AG04450 (cell line): ENCODE measurements around the gene NPAS3. TPM values are rescaled to one million over a fixed set of nuclear protein-coding genes. Genes with fewer than 3 reads are reported as not detected.

Experiments used
- CTCF ChIA-PET: fragments of 300-600, 350-600 bp; formaldehyde crosslinking; extraction: SDS; loops from one replicate; lab custom pipeline; 2022; ENCODE audit warnings: antibody characterized with exemption, inconsistent platforms; lab: Charles Lee
- POLR2A ChIA-PET: fragments of 350-600 bp; formaldehyde crosslinking; extraction: SDS; loops from one replicate; lab custom pipeline; 2021; ENCODE audit warnings: antibody characterized with exemption, inconsistent platforms; lab: Yijun Ruan, JAX
- DNase-seq: peaks from one replicate; pipeline ENCODE4 v3.0.0-alpha.2; 2011; ENCODE audit warnings: low read depth, low spot score
- H3K27ac ChIP-seq: one replicate; pipeline ENCODE4 v1.5.1; 2012; ENCODE audit warnings: low read depth, low read length, control low read depth
- H3K27me3 ChIP-seq: one replicate; pipeline ENCODE4 v1.6.0; 2012; ENCODE audit warnings: low read length; ENCODE audit not compliant: control insufficient read depth, insufficient read depth
- H3K4me3 ChIP-seq: 2 replicates; pipeline ENCODE4 v1.5.1; 2011; ENCODE audit warnings: mild to moderate bottlenecking, low read depth, low read length, control low read depth
- H3K9me3 ChIP-seq: 2 replicates; pipeline ENCODE4 v1.5.1; 2012; ENCODE audit warnings: low read length; ENCODE audit not compliant: control insufficient read depth, insufficient read depth
- polyA plus RNA-seq: library from polyadenylated mRNA; depleted of rRNA; stranded (reverse); fragments of >200 nt; gene quantifications from 2 replicates; pipeline ENCODE4 v1.2.3, GENCODE V29; 2011
- TF ChIP-seq, protein P1 (sequence below): IDR thresholded peaks from 2 replicates; pipeline ENCODE4 v1.5.1; 2011; ENCODE audit warnings: low read depth, low read length, control low read depth, inconsistent platforms

The NPAS3 gene
- polyA plus RNA-seq, 1 experiment = not detected

DNA sequence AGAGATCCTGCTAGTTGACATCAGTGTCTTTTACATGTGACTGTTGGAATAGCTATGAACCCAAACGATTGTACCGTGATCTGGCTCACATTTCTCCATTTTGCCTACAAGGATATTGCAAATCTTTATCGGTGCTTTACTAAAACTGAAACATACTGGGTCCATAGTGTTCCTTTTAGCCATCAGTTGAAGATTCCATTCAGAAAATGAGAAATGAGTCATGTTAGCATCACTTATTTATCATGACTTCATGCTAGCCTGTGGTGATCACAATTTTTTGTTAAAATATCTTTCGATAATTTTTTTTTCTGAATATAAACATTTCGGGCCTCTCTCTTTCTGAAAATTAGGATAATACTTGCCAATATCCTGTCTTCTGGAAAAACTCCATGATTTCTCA lies 801.9 kb downstream of the NPAS3 start:
- ChIA-PET CTCF (no interaction called here), POLR2A (no interaction called here)
- TF ChIP-seq, protein P1, sequence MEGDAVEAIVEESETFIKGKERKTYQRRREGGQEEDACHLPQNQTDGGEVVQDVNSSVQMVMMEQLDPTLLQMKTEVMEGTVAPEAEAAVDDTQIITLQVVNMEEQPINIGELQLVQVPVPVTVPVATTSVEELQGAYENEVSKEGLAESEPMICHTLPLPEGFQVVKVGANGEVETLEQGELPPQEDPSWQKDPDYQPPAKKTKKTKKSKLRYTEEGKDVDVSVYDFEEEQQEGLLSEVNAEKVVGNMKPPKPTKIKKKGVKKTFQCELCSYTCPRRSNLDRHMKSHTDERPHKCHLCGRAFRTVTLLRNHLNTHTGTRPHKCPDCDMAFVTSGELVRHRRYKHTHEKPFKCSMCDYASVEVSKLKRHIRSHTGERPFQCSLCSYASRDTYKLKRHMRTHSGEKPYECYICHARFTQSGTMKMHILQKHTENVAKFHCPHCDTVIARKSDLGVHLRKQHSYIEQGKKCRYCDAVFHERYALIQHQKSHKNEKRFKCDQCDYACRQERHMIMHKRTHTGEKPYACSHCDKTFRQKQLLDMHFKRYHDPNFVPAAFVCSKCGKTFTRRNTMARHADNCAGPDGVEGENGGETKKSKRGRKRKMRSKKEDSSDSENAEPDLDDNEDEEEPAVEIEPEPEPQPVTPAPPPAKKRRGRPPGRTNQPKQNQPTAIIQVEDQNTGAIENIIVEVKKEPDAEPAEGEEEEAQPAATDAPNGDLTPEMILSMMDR = no peak
- H3K4me3 ChIP-seq = no peak overlapping the region
- no peak overlapping the region for H3K27ac ChIP-seq
- H3K27me3 ChIP-seq = no peaks in the 10 kb centered on the region
- H3K9me3 ChIP-seq = no peaks in the 10 kb centered on the region
- no peak for DNase-seq

DNA sequence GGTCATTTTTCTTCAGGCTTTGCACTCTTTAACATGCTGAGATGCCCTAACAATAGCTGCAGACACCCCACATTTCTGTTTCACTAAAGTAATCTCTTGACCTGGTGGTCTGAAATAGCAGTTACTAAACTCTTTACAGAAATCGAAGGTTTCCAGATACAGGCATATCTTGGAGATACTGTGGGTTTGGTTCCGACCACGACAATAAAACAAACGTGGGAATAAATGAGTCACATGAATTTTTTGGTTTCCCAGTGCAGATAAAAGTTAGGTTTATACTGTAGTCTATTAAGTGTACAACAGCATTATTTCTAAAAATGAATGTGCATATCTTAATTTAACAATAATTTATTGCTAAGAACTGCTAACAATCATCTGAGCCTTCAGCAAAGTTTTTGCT lies 803.5 kb downstream of the NPAS3 start:
- Histone ChIP-seq H3K27ac (no peak overlapping the region), H3K4me3 (no peak overlapping the region), H3K27me3 (no peaks in the 10 kb centered on the region), H3K9me3 (no peaks in the 10 kb centered on the region)
- TF ChIP-seq, protein P1 = no peak
- no peak for DNase-seq
- ChIA-PET POLR2A (no interaction called here), CTCF (no interaction called here)

DNA sequence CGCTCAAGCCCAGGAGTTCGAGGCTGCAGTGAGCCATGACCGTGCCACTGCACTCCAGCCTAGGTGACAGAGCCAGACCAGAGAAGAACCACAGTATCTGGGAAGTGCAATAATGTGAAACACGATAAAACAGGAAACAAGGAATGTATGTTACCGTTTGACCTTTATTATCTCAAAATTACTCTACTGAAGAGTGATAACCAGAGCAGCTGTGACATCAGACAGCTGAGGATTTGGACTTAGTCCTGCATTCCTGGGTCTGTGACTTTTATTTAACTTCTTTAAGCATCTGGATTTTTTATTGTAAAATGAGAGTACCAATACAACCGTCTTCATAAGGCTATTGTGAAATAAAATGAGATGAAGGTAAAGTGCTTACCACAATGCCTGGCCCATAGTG lies 806.5 kb downstream of the NPAS3 start:
- Histone ChIP-seq H3K4me3 (no peak overlapping the region), H3K27me3 (no peaks in the 10 kb centered on the region), H3K9me3 (no peaks in the 10 kb centered on the region), H3K27ac (no peak overlapping the region)
- TF ChIP-seq, protein P1 = no peak
- POLR2A ChIA-PET = no interaction called here
- no peak for DNase-seq
- CTCF ChIA-PET = no interaction called here

DNA sequence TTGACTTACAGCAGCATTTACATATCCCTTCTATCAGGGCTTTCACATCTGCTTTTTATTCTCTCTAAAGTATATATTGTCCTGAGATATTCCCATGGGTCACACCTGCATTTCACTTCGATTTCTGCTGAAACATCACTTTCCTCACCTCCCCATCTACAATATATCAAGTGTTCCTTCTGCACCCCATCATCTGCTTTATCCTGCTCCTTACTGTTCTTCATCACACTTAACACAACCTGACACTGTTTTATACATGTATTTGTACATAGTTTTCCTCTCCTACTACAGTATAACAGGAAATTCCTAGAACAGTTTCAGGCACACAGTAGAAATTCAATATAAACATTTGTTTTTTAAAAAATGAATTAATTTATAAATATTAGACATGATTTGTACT lies 809.1 kb downstream of the NPAS3 start:
- Histone ChIP-seq H3K4me3 (no peak overlapping the region), H3K27me3 (no peaks in the 10 kb centered on the region), H3K27ac (no peak overlapping the region), H3K9me3 (no peaks in the 10 kb centered on the region)
- ChIA-PET CTCF (no interaction called here), POLR2A (no interaction called here)
- TF ChIP-seq, protein P1 = no peak
- DNase-seq = no peak

DNA sequence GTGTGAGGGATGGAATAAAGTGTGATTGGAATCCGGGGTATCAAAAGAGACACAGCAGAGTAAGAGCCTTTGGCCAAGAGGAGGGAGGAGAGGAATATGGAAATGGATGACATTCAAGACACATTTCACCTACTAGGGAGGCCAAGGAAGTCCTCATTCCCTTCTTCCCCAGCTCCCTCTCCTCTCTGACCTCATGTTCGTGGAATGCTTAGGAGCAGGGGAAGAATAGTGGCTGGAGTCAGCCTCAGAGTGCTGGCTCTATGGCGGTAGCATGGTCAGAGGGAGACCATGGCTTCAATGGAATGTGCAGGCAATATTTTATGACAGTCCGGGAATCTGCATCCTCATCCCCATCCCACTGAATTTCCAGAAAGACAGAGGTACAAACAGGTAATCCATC lies 815.6 kb downstream of the NPAS3 start:
- Histone ChIP-seq H3K4me3 (no peak overlapping the region), H3K27me3 (no peaks in the 10 kb centered on the region), H3K27ac (no peak overlapping the region), H3K9me3 (no peaks in the 10 kb centered on the region)
- no peak for DNase-seq
- CTCF ChIA-PET = interaction anchor here (1.7 kb wide), 1 partner anchor 39 kb away, joined by 5 read pairs; no protein-coding TSS in a partner anchor
- POLR2A ChIA-PET = no interaction called here
- TF ChIP-seq, protein P1 = no peak
